SK-N-SH treated with all-trans-retinoic acid at 6 μM for 48 hours (cell line): ENCODE measurements around the gene ZNF101.

ENCODE experiments used
- CREB5 ChIP-seq: fragments of 250-450 bp; sonication (Bioruptor Pico); IDR thresholded peaks from 2 replicates; pipeline ENCODE4 v1.5.1; 2020; ENCODE audit warnings: low read depth, mild to moderate bottlenecking, moderate library complexity
- CSRNP3 ChIP-seq: fragments of 250-450 bp; sonication (Bioruptor Pico); IDR thresholded peaks from 2 replicates; pipeline ENCODE4 v1.5.1; 2021; ENCODE audit warnings: mild to moderate bottlenecking, moderate library complexity
- GLIS3 ChIP-seq: fragments of 250-450 bp; sonication (Bioruptor Pico); IDR thresholded peaks from 2 replicates; pipeline ENCODE4 v1.5.0; 2020; ENCODE audit warnings: mild to moderate bottlenecking, moderate library complexity
- OSR1 ChIP-seq: fragments of 250-450 bp; sonication (Bioruptor Pico); IDR thresholded peaks from 2 replicates; pipeline ENCODE4 v1.8.0; 2022; ENCODE audit warnings: moderate library complexity, mild to moderate bottlenecking, inconsistent platforms
- RARB ChIP-seq: fragments of 250-450 bp; sonication (Bioruptor Pico); IDR thresholded peaks from 2 replicates; pipeline ENCODE4 v1.8.0; 2021; ENCODE audit warnings: mild to moderate bottlenecking, moderate library complexity
- SNAI2 ChIP-seq: fragments of 250-450 bp; sonication (Bioruptor Pico); IDR thresholded peaks from 2 replicates; pipeline ENCODE4 v1.5.0; 2020; ENCODE audit warnings: mild to moderate bottlenecking, moderate library complexity
- TOX ChIP-seq: fragments of 250-450 bp; sonication (Bioruptor Pico); IDR thresholded peaks from 2 replicates; pipeline ENCODE4 v1.8.0; 2021; ENCODE audit warnings: mild to moderate bottlenecking, moderate library complexity, borderline replicate concordance
- ZC3H10 ChIP-seq: fragments of 250-450 bp; sonication (Bioruptor Pico); IDR thresholded peaks from 2 replicates; pipeline ENCODE4 v1.5.1; 2021; ENCODE audit warnings: mild to moderate bottlenecking, moderate library complexity
- ZFP3 ChIP-seq: fragments of 250-450 bp; sonication (Bioruptor Pico); IDR thresholded peaks from 2 replicates; pipeline ENCODE4 v1.5.0; 2020; ENCODE audit warnings: mild to moderate bottlenecking, moderate library complexity
- ZFP30 ChIP-seq: fragments of 450-650 bp; formaldehyde crosslinking; IDR thresholded peaks from 2 replicates; pipeline ENCODE4 v1.5.0; 2022; ENCODE audit warnings: mild to moderate bottlenecking, moderate library complexity
- ZNF565 ChIP-seq: fragments of 450-650 bp; formaldehyde crosslinking; conservative IDR thresholded peaks from 2 replicates; pipeline ENCODE4 v1.5.0; 2020; ENCODE audit warnings: low read depth, mild to moderate bottlenecking, moderate library complexity
- ZNF70 ChIP-seq: fragments of 450-650 bp; formaldehyde crosslinking; IDR thresholded peaks from 2 replicates; pipeline ENCODE4 v1.5.0; 2020; ENCODE audit warnings: mild to moderate bottlenecking, moderate library complexity
- TF ChIP-seq, protein P1 (sequence below): fragments of 250-450 bp; sonication (Bioruptor Pico); IDR thresholded peaks from 2 replicates; pipeline ENCODE4 v1.5.0; 2020; ENCODE audit warnings: mild to moderate bottlenecking, moderate library complexity
- TF ChIP-seq, protein P2 (sequence below): fragments of 250-450 bp; sonication (Bioruptor Pico); IDR thresholded peaks from 2 replicates; pipeline ENCODE4 v1.8.0; 2020; ENCODE audit warnings: mild to moderate bottlenecking, moderate library complexity, borderline replicate concordance

DNA sequence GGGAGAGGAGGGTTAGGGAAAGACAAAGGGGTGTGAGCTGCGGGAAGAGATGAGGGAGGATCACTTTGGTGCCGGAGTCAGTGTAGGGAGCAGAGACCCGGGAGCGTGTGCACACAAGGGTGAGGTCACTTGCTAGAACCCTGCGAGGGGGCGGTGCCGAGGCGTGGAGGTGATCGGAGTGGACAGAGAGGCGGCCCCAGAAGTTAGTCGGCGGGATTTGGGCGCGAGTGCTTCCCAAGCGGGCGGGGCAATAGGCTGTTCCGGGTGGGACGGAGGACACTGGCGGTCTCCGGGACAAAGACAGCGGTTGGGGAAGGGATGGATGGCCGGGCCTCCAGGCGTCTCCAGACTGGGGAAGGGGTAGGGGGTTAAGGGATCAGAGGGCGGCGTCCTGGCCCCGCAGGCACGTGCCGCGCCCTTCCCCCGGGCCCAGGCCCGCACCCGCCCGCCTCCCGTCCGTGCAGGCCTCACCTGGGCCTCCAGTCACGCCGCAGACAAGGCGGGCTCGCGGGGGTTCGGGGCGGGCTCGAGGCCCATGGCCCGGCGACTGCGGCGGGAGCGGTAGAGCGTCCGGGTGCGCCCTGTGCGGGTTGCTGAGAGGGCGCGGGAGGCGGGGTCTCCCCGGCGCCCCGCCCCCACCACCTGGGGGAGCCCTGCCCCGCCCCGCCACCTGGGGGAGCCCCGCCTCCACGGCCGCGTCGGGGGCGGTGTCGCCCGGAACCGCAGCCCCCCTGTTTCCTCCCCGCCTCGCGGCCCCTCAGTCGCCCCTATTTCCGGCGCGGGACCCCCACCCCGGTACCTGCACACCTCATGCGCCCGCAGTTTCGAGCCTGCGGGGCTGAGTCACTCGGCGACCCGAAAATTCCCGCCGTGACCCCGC lies 40.8 kb upstream of the ZNF101 start, which contains the start of gene LPAR2:
- no peak for TF ChIP-seq ZFP30 (CRISPR knock-in tag)
- no peak for TF ChIP-seq GLIS3 (CRISPR knock-in tag)
- no peak for TF ChIP-seq ZFP3
- TF ChIP-seq ZC3H10, result no peak
- no peak for TF ChIP-seq OSR1 (CRISPR knock-in tag)
- TF ChIP-seq, protein P1, sequence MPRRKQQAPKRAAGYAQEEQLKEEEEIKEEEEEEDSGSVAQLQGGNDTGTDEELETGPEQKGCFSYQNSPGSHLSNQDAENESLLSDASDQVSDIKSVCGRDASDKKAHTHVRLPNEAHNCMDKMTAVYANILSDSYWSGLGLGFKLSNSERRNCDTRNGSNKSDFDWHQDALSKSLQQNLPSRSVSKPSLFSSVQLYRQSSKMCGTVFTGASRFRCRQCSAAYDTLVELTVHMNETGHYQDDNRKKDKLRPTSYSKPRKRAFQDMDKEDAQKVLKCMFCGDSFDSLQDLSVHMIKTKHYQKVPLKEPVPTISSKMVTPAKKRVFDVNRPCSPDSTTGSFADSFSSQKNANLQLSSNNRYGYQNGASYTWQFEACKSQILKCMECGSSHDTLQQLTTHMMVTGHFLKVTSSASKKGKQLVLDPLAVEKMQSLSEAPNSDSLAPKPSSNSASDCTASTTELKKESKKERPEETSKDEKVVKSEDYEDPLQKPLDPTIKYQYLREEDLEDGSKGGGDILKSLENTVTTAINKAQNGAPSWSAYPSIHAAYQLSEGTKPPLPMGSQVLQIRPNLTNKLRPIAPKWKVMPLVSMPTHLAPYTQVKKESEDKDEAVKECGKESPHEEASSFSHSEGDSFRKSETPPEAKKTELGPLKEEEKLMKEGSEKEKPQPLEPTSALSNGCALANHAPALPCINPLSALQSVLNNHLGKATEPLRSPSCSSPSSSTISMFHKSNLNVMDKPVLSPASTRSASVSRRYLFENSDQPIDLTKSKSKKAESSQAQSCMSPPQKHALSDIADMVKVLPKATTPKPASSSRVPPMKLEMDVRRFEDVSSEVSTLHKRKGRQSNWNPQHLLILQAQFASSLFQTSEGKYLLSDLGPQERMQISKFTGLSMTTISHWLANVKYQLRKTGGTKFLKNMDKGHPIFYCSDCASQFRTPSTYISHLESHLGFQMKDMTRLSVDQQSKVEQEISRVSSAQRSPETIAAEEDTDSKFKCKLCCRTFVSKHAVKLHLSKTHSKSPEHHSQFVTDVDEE (CRISPR knock-in tag), result no peak
- no peak for TF ChIP-seq ZNF70
- TF ChIP-seq, protein P2, sequence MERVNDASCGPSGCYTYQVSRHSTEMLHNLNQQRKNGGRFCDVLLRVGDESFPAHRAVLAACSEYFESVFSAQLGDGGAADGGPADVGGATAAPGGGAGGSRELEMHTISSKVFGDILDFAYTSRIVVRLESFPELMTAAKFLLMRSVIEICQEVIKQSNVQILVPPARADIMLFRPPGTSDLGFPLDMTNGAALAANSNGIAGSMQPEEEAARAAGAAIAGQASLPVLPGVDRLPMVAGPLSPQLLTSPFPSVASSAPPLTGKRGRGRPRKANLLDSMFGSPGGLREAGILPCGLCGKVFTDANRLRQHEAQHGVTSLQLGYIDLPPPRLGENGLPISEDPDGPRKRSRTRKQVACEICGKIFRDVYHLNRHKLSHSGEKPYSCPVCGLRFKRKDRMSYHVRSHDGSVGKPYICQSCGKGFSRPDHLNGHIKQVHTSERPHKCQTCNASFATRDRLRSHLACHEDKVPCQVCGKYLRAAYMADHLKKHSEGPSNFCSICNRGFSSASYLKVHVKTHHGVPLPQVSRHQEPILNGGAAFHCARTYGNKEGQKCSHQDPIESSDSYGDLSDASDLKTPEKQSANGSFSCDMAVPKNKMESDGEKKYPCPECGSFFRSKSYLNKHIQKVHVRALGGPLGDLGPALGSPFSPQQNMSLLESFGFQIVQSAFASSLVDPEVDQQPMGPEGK (CRISPR knock-in tag), result no peak
- no peak for TF ChIP-seq TOX (CRISPR knock-in tag)
- no peak for TF ChIP-seq CSRNP3
- no peak for TF ChIP-seq RARB (CRISPR knock-in tag)
- no peak for TF ChIP-seq SNAI2 (CRISPR knock-in tag)
- TF ChIP-seq CREB5 (CRISPR knock-in tag), result no peak
- TF ChIP-seq ZNF565 (CRISPR knock-in tag), result no peak
